Measurements from ENCODE around the gene HEXB. TPM values are rescaled to one million over a fixed set of nuclear protein-coding genes. Genes with fewer than 3 reads are reported as not detected.

HEXB gene
- total and polyA plus RNA-seq, 2 of the 13 experiments (the other 11 are each of a cell fraction or from before 2014, with no cell fraction given) = 100 to 104 TPM

DNA sequence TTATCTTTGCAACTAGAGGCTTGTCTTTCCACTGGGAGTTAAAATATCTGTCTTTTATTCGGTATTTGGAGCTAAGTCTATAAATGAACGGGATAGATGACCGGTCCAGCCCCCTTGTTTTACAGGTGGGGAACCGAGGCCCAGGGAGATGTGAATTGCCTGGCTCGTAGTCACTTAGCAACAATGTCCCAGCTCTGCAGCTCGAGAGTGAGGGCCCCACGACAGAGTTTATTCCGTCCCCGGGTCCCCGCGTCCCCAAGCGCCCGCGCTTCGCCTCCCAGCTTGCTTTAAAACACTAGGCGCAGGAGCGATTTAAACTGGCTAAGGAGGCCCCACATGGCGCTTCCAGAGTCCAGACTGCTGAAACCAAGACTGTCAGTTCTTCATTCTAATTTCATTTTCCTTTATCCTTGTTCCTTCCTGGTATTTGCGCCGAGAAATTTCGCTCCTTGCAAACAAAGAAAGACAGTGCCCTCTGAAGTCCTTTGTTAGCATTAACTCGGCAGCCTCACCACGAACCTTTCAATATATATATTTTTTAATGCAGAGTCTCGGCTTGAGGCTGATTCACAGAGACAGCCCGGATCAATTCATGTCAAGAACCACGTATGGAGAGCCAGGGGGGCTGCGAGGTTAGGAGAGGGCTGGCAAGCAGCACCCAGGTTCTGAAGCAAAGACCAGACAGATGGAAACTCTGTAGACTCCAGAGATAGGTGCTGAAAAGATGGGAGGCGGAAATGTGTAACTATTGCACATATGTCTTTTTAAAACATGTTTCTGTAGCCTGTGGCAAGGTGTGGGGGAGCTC is 43.1 kb upstream of the HEXB start (continued):
- TF ChIP-seq AHDC1 (CRISPR knock-in tag; IDR thresholded peaks at IDR 0.05; ENCODE audit: borderline replicate concordance) (0 out of 2 replicates have a peak, but pooled peaks have one; percentile 61), TSC22D2 (CRISPR knock-in tag; IDR thresholded peaks at IDR 0.05; ENCODE audit: borderline replicate concordance) (no peak), ZNF629 (CRISPR knock-in tag; conservative IDR thresholded peaks at IDR 0.05) (no peak), SETDB1 (CRISPR knock-in tag; IDR thresholded peaks at IDR 0.05; ENCODE audit: borderline replicate concordance) (no peak), NFE2 (CRISPR knock-in tag; IDR thresholded peaks at IDR 0.05) (no peak), UBTF (CRISPR knock-in tag; IDR thresholded peaks at IDR 0.05) (no peak), NKX3-1 (CRISPR knock-in tag; IDR thresholded peaks at IDR 0.05) (no peak), ZBTB4 (CRISPR knock-in tag; IDR thresholded peaks at IDR 0.05; ENCODE audit: borderline replicate concordance) (no peak), ZNF564 (CRISPR knock-in tag; IDR thresholded peaks at IDR 0.05) (no peak), AHR (CRISPR knock-in tag; IDR thresholded peaks at IDR 0.05) (no peak; the same call in 1 of the 2 replicates), HNRNPUL1 (IDR thresholded peaks at IDR 0.05; ENCODE audit: low read depth, low read length) (no peak), ELF3 (CRISPR knock-in tag; IDR thresholded peaks at IDR 0.05) (no peak), ZNF777 (CRISPR knock-in tag; IDR thresholded peaks at IDR 0.05) (no peak), HOXA9 (CRISPR knock-in tag; IDR thresholded peaks at IDR 0.05; ENCODE audit: borderline replicate concordance) (no peak), TEAD3 (CRISPR knock-in tag; optimal IDR thresholded peaks at IDR 0.05; ENCODE audit: borderline replicate concordance) (peak; percentile 8)

All from HepG2 (cell line).